Measurements from ENCODE around the gene ETV3.
A peak's percentile ranks its signal among the peaks of the same experiment; 100 is the strongest.

Gene ETV3

GRCh38 chr1:157167437-157167836, 29.2 kb upstream of the ETV3 start:
- intact Hi-C loops (cut with DNase I; ENCODE audit: low total_unique reads): no loop called here
- no peak for DNase-seq
- Histone ChIP-seq H3K9me3 (no peaks in the 10 kb centered on the region), H3K4me1 (no peaks in the 10 kb centered on the region), H3K27me3 (peaks cover 0 to 20% of the 10 kb centered on the region in 2 donors), H3K27ac (no peak overlapping the region), H3K36me3 (no peaks in the 10 kb centered on the region), H3K4me3 (no peak overlapping the region)
- TF ChIP-seq, protein P1, sequence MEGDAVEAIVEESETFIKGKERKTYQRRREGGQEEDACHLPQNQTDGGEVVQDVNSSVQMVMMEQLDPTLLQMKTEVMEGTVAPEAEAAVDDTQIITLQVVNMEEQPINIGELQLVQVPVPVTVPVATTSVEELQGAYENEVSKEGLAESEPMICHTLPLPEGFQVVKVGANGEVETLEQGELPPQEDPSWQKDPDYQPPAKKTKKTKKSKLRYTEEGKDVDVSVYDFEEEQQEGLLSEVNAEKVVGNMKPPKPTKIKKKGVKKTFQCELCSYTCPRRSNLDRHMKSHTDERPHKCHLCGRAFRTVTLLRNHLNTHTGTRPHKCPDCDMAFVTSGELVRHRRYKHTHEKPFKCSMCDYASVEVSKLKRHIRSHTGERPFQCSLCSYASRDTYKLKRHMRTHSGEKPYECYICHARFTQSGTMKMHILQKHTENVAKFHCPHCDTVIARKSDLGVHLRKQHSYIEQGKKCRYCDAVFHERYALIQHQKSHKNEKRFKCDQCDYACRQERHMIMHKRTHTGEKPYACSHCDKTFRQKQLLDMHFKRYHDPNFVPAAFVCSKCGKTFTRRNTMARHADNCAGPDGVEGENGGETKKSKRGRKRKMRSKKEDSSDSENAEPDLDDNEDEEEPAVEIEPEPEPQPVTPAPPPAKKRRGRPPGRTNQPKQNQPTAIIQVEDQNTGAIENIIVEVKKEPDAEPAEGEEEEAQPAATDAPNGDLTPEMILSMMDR (IDR thresholded peaks at IDR 0.05): no peak

- Histone ChIP-seq H3K9me3 (no peaks in the 10 kb centered on the region), H3K27me3 (peaks cover 0 to 20% of the 10 kb centered on the region in 2 donors), H3K4me3 (no peak overlapping the region), H3K27ac (no peak overlapping the region), H3K4me1 (no peaks in the 10 kb centered on the region), H3K36me3 (no peaks in the 10 kb centered on the region)
- intact Hi-C loops (cut with DNase I; ENCODE audit: low total_unique reads): no loop called here
- TF ChIP-seq, protein P1 (IDR thresholded peaks at IDR 0.05): no peak
- DNase-seq: no peak
Observed at GRCh38 chr1:157166590-157166989, 28.4 kb upstream of the ETV3 start.

DNA sequence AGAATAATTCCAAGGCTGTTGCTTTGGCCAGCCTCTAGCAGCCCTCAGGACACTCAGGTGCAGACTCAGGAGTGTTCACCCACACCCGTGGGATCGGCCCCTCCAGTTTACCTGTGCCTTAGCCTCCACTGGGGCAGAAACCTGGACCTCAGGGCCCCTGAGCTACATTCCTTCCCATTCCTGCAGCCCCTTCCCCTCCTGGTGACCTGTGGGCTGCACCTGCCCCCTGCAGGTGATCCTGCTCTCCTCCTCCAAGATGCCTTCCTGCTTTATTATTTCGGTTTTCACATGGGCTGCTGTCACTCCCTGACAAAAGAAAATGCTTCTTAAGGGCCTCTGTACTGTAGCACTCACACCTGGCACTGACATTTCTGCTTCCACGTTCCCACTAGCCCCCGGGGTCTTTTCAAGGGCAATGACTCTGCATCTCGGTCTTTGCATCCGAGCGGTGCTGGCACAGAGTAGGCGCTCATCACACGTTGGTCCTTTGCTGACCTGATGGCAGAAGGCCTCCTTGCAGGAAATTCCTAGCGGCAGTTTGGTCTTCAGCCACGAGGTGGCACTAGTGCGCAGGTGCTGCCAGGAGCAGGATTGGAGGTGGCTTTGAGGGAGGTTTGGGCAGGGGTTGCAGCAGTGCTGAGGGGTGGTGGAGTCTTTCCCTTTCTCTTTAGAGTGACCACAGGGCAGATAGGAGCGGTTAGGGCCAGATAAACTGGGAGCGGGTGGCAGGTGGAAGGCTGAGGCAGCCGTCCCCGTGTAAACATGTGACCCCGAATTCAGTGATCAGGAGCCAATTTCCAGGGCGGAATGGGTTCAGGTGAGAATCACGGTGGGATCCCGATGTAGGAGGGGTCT, 25.3 kb upstream of the ETV3 start:
- intact Hi-C loops (cut with DNase I; ENCODE audit: low total_unique reads): no loop called here
- peaks cover 0 to 12% of the 10 kb centered on the region in 2 donors for H3K27me3 ChIP-seq

DNA sequence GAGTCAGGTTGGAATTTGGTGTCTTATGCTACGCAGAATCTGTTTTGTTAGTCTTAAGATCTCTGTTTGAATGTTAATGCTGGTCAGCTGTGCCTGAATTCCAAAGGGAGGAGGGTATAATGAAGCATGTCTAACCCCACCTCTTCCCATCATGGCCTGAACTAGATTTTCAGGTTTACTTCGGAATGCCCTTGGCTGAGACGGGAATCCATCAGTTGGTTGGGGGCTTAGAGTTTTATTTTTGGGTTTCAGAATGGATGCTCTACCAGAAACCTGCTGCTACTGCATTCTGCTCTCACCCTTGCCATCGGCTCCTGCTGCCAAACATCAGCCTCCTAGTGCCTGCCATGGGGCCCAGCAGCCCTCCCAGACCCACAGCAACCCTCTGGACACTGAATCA, 24.1 kb upstream of the ETV3 start:
- Histone ChIP-seq H3K4me3 (no peak overlapping the region), H3K27ac (no peak overlapping the region)
- intact Hi-C loops (cut with DNase I; ENCODE audit: low total_unique reads): no loop called here

More for the DNA sequence above, 25.3 kb upstream of the ETV3 start:
- peak; percentile 43 to 75 for DNase-seq
- Histone ChIP-seq H3K27ac (no peak overlapping the region), H3K36me3 (no peaks in the 10 kb centered on the region), H3K4me1 (no peaks in the 10 kb centered on the region), H3K9me3 (no peaks in the 10 kb centered on the region), H3K4me3 (no peak overlapping the region)
- TF ChIP-seq, protein P1 (IDR thresholded peaks at IDR 0.05): peak; percentile 51 to 90

DNA sequence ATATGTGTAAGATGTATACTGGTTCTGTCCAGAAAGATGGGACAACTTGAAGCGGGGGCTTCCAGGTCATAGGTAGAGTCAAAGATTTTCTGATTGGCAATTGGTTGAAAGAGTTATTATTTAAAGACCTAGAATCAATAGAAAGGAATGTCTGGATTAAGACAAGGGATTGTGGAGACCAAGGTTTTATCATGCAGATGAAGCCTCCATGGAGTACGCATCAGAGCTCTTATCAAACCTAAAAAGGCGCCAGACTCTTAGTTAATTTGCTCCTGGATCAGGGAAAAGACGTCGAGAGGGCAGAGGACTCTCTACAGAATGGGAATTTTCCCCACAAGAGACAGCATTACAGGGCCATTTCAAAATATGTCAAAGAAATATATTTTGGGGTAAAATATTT, 23.7 kb upstream of the ETV3 start:
- H3K4me1 ChIP-seq: no peaks in the 10 kb centered on the region
- H3K27me3 ChIP-seq: peaks cover 0 to 10% of the 10 kb centered on the region in 2 donors
- no peaks in the 10 kb centered on the region for H3K9me3 ChIP-seq
- DNase-seq: no peak
- no peaks in the 10 kb centered on the region for H3K36me3 ChIP-seq
- no peak overlapping the region for H3K27ac ChIP-seq
- H3K4me3 ChIP-seq: no peak overlapping the region
- intact Hi-C loops (cut with DNase I; ENCODE audit: low total_unique reads): no loop called here
- TF ChIP-seq, protein P1 (IDR thresholded peaks at IDR 0.05): no peak

More for the DNA sequence above, 24.1 kb upstream of the ETV3 start:
- no peaks in the 10 kb centered on the region for H3K9me3 ChIP-seq
- no peak for DNase-seq
- TF ChIP-seq, protein P1 (IDR thresholded peaks at IDR 0.05): no peak
- peaks cover 0 to 10% of the 10 kb centered on the region in 2 donors for H3K27me3 ChIP-seq
- H3K36me3 ChIP-seq: no peaks in the 10 kb centered on the region
- H3K4me1 ChIP-seq: no peaks in the 10 kb centered on the region
